ENCODE data around the gene NDUFS8. TPM values are rescaled to one million over a fixed set of nuclear protein-coding genes. Genes with fewer than 3 reads are reported as not detected.
A peak's percentile ranks its signal among the peaks of the same experiment; 100 is the strongest.

The NDUFS8 gene
- total RNA-seq, 1 experiment from 2014 or later: 221 TPM

DNA sequence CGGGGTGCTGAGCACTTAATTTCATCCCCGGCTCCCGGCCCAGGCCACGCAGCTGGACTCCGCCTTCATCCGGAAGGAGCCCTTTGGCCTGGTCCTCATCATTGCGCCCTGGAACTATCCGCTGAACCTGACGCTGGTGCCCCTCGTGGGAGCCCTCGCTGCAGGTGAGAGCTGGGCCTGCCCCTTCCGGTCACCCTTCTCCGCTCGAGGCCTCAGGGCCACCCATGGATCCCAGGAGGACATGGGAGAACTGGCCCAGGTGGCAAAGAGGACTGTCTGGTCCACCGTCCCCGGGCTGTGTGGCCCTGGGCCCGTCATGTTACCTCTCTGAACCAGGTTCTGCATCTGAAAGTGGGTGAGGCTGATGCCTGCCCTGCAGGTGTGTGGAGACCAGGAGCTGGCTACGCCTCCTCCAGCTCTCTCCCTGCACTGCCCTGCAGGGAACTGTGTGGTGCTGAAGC is 11.7 kb upstream of the NDUFS8 start:
- CTCF ChIA-PET: interaction anchor here (1.0 to 1.9 kb wide), 3 partner anchors 8 to 190 kb away, joined by 3 to 6 read pairs (median 4); partner anchors contain the start of gene ALDH3B1
- no peak for DNase-seq (ENCODE audit: low spot score)
- no peak overlapping the region for H3K4me3 Mint-ChIP-seq

DNA sequence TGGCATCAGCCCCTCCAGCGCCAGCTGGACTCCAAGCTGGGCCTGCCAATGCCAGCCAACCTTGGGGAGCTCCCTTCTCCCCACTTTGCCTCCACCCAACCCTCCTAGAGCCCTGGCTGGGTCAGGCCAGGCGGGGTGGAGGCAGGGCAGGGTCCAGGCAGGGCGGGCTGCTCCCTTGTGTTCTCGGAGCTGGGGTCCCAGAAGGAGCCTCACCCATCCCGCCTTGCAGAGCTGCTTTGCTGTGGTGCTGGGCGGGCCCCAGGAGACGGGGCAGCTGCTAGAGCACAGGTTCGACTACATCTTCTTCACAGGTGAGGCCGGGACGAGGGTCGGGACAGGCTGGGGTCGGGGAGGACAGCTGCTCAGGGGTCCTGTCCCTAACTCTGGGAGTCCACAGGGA is 11.0 kb upstream of the NDUFS8 start:
- no peaks in the 10 kb centered on the region for H3K27me3 Mint-ChIP-seq (ENCODE audit: low read depth)
- ATAC-seq: no peak
- H3K4me1 Mint-ChIP-seq: peaks cover 8% of the 10 kb centered on the region
- no peak overlapping the region for H3K27ac Mint-ChIP-seq
- no peaks in the 10 kb centered on the region for H3K36me3 Mint-ChIP-seq
- no peak for TF ChIP-seq SOX15 (CRISPR knock-in tag; IDR thresholded peaks at IDR 0.05)
- TF ChIP-seq, protein P1, sequence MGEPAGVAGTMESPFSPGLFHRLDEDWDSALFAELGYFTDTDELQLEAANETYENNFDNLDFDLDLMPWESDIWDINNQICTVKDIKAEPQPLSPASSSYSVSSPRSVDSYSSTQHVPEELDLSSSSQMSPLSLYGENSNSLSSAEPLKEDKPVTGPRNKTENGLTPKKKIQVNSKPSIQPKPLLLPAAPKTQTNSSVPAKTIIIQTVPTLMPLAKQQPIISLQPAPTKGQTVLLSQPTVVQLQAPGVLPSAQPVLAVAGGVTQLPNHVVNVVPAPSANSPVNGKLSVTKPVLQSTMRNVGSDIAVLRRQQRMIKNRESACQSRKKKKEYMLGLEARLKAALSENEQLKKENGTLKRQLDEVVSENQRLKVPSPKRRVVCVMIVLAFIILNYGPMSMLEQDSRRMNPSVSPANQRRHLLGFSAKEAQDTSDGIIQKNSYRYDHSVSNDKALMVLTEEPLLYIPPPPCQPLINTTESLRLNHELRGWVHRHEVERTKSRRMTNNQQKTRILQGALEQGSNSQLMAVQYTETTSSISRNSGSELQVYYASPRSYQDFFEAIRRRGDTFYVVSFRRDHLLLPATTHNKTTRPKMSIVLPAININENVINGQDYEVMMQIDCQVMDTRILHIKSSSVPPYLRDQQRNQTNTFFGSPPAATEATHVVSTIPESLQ (CRISPR knock-in tag; IDR thresholded peaks at IDR 0.05): no peak
- TF ChIP-seq, protein P2, sequence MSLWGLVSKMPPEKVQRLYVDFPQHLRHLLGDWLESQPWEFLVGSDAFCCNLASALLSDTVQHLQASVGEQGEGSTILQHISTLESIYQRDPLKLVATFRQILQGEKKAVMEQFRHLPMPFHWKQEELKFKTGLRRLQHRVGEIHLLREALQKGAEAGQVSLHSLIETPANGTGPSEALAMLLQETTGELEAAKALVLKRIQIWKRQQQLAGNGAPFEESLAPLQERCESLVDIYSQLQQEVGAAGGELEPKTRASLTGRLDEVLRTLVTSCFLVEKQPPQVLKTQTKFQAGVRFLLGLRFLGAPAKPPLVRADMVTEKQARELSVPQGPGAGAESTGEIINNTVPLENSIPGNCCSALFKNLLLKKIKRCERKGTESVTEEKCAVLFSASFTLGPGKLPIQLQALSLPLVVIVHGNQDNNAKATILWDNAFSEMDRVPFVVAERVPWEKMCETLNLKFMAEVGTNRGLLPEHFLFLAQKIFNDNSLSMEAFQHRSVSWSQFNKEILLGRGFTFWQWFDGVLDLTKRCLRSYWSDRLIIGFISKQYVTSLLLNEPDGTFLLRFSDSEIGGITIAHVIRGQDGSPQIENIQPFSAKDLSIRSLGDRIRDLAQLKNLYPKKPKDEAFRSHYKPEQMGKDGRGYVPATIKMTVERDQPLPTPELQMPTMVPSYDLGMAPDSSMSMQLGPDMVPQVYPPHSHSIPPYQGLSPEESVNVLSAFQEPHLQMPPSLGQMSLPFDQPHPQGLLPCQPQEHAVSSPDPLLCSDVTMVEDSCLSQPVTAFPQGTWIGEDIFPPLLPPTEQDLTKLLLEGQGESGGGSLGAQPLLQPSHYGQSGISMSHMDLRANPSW (CRISPR knock-in tag; conservative IDR thresholded peaks at IDR 0.05; ENCODE audit: low read depth): no peak
- DNase-seq (ENCODE audit: low spot score): no peak
- H3K9me3 Mint-ChIP-seq: no peaks in the 10 kb centered on the region
- ChIA-PET POLR2A (no interaction called here), CTCF (interaction anchor here (1.0 to 1.9 kb wide), 3 partner anchors 9 to 190 kb away, joined by 3 to 6 read pairs (median 4); partner anchors contain the start of gene ALDH3B1)
- H3K4me3 Mint-ChIP-seq: no peak overlapping the region

More for the DNA sequence above, 11.7 kb upstream of the NDUFS8 start:
- H3K27me3 Mint-ChIP-seq (ENCODE audit: low read depth): no peaks in the 10 kb centered on the region
- H3K4me1 Mint-ChIP-seq: peaks cover 8% of the 10 kb centered on the region
- no peak for ATAC-seq
- H3K9me3 Mint-ChIP-seq: no peaks in the 10 kb centered on the region
- POLR2A ChIA-PET: no interaction called here
- H3K27ac Mint-ChIP-seq: no peak overlapping the region
- H3K36me3 Mint-ChIP-seq: no peaks in the 10 kb centered on the region
- TF ChIP-seq, protein P3, sequence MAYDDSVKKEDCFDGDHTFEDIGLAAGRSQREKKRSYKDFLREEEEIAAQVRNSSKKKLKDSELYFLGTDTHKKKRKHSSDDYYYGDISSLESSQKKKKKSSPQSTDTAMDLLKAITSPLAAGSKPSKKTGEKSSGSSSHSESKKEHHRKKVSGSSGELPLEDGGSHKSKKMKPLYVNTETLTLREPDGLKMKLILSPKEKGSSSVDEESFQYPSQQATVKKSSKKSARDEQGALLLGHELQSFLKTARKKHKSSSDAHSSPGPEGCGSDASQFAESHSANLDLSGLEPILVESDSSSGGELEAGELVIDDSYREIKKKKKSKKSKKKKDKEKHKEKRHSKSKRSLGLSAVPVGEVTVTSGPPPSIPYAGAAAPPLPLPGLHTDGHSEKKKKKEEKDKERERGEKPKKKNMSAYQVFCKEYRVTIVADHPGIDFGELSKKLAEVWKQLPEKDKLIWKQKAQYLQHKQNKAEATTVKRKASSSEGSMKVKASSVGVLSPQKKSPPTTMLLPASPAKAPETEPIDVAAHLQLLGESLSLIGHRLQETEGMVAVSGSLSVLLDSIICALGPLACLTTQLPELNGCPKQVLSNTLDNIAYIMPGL (CRISPR knock-in tag; IDR thresholded peaks at IDR 0.05): no peak
- TF ChIP-seq, protein P4, sequence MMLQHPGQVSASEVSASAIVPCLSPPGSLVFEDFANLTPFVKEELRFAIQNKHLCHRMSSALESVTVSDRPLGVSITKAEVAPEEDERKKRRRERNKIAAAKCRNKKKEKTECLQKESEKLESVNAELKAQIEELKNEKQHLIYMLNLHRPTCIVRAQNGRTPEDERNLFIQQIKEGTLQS (CRISPR knock-in tag; conservative IDR thresholded peaks at IDR 0.05): no peak
- no peak for TF ChIP-seq RELA (CRISPR knock-in tag; IDR thresholded peaks at IDR 0.05; ENCODE audit: borderline replicate concordance)
- TF ChIP-seq, protein P5, sequence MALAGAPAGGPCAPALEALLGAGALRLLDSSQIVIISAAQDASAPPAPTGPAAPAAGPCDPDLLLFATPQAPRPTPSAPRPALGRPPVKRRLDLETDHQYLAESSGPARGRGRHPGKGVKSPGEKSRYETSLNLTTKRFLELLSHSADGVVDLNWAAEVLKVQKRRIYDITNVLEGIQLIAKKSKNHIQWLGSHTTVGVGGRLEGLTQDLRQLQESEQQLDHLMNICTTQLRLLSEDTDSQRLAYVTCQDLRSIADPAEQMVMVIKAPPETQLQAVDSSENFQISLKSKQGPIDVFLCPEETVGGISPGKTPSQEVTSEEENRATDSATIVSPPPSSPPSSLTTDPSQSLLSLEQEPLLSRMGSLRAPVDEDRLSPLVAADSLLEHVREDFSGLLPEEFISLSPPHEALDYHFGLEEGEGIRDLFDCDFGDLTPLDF (CRISPR knock-in tag; IDR thresholded peaks at IDR 0.05): no peak

DNA sequence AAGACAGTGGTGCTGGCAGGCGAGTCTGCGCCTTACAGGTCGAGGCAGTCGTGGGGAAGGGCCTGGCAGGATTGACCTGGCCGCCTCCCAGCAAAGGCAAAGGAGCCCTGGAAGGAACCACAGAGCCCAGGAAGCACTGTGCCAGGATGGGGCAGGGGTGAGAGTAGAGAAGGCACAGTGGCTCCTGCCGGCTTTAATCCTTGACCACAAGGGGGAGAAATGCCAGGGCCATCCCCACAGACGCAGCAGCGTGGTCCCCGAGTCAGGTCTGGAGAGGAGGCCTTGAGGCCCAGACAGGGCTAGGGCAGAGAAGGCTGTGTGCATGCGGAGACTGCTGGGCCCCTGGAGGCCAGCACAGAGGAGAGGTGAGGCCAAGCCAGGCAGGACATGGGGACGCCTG is 9.9 kb upstream of the NDUFS8 start:
- ATAC-seq: peak; percentile 79
- Mint-ChIP-seq H3K27me3 (ENCODE audit: low read depth) (no peaks in the 10 kb centered on the region), H3K36me3 (no peaks in the 10 kb centered on the region), H3K4me3 (no peak overlapping the region), H3K27ac (no peak overlapping the region), H3K9me3 (no peaks in the 10 kb centered on the region), H3K4me1 (peaks cover 8% of the 10 kb centered on the region)
- CTCF ChIA-PET: interaction anchor here (0.5 to 2.2 kb wide), 8 partner anchors 10 to 196 kb away, joined by 3 to 8 read pairs (median 4); partner anchors contain the start of genes ALDH3B1 and NDUFS8
- POLR2A ChIA-PET: no interaction called here
- DNase-seq (ENCODE audit: low spot score): peak; percentile 67
- TF ChIP-seq, protein P6, sequence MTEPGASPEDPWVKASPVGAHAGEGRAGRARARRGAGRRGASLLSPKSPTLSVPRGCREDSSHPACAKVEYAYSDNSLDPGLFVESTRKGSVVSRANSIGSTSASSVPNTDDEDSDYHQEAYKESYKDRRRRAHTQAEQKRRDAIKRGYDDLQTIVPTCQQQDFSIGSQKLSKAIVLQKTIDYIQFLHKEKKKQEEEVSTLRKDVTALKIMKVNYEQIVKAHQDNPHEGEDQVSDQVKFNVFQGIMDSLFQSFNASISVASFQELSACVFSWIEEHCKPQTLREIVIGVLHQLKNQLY (CRISPR knock-in tag; IDR thresholded peaks at IDR 0.05): no peak
- TF ChIP-seq SMAD4 (CRISPR knock-in tag; IDR thresholded peaks at IDR 0.05) (no peak), ZNF263 (CRISPR knock-in tag; IDR thresholded peaks at IDR 0.05; ENCODE audit: low read depth) (no peak), IRF2 (CRISPR knock-in tag; IDR thresholded peaks at IDR 0.05; ENCODE audit: borderline replicate concordance, low read depth) (no peak), SMAD3 (CRISPR knock-in tag; IDR thresholded peaks at IDR 0.05; ENCODE audit: borderline replicate concordance) (no peak), ZNF317 (CRISPR knock-in tag; IDR thresholded peaks at IDR 0.05; ENCODE audit: borderline replicate concordance, low read depth) (no peak), ZNF138 (CRISPR knock-in tag; conservative IDR thresholded peaks at IDR 0.05) (no peak), JUN (CRISPR knock-in tag; IDR thresholded peaks at IDR 0.05) (no peak), TCF7 (CRISPR knock-in tag; IDR thresholded peaks at IDR 0.05; ENCODE audit: low read depth) (no peak)
- TF ChIP-seq, protein P7, sequence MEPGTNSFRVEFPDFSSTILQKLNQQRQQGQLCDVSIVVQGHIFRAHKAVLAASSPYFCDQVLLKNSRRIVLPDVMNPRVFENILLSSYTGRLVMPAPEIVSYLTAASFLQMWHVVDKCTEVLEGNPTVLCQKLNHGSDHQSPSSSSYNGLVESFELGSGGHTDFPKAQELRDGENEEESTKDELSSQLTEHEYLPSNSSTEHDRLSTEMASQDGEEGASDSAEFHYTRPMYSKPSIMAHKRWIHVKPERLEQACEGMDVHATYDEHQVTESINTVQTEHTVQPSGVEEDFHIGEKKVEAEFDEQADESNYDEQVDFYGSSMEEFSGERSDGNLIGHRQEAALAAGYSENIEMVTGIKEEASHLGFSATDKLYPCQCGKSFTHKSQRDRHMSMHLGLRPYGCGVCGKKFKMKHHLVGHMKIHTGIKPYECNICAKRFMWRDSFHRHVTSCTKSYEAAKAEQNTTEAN (CRISPR knock-in tag; IDR thresholded peaks at IDR 0.05): no peak
- TF ChIP-seq, protein P3 (CRISPR knock-in tag; IDR thresholded peaks at IDR 0.05): 0 out of 2 replicates have a peak, but pooled peaks have one; percentile 41
- TF ChIP-seq, protein P8, sequence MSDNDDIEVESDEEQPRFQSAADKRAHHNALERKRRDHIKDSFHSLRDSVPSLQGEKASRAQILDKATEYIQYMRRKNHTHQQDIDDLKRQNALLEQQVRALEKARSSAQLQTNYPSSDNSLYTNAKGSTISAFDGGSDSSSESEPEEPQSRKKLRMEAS (CRISPR knock-in tag; IDR thresholded peaks at IDR 0.05): 0 out of 2 replicates have a peak, but pooled peaks have one; percentile 24

All from WTC11 (cell line).